Activated gamma-delta T cell treated with anti-CD3 and anti-CD28 coated beads, Interleukin-2, amount 50 U/mL, for 16 hours (primary cell): ENCODE measurements around the gene NCR3LG1.

Source experiments
- DNase-seq: peaks from one replicate; pipeline ENCODE4 v3.0.0-alpha.2; 2020; ENCODE audit warnings: low read depth

The NCR3LG1 gene

DNA sequence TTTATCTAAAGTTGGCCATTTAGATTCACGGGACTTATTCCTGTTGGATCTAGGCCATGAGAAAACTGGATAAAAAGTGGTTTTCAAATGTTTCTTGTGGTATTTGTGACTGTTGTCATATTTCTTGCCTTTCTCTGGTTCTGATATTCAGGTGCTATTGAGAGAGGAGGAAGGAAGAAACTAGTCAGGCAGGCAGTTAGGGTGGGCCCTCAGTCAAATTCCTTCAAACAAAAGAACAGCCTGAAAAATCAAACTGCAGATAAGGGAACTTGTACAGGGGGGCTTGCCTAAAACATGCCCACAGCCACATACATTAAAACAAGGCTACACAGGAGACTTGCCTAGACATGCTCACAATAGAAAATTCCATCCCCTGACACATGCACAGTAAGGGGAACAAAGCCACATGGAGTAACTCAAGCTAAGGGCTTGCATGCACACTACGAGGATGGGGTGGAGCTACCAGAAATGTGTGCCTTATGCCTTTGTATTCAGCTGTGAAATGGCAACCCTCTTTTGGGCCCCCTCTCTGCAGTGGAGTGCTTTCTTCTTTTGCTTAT lies 18.2 kb downstream of the NCR3LG1 start:
- DNase-seq: no peak

DNA sequence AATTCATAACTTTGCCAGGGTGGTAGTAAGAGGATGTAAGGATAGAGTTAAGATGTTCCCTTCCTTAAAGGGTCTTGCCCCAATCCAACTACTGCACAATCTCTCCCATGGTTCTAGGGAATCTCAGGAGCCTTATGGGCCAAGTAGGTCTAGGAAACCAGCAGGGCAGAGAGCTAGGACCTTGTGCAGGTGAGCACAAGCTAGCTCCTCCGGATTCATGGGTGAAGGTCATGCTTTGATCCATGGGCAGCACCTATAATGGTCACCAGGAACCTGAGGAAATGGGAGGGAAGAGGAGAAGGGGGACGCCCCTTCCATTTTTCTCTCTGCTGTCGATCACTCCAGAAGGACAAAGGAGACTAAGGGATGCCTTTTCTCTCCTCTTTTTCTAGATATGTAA lies 20.0 kb downstream of the NCR3LG1 start:
- no peak for DNase-seq

- no peak for DNase-seq
These were observed 23.9 kb downstream of the NCR3LG1 start for GRCh38 chr11:17375547-17375946.

GRCh38 chr11:17376493-17376892 lies 24.9 kb downstream of the NCR3LG1 start:
- no peak for DNase-seq

GRCh38 chr11:17378655-17379054 lies 27.1 kb downstream of the NCR3LG1 start:
- no peak for DNase-seq

DNA sequence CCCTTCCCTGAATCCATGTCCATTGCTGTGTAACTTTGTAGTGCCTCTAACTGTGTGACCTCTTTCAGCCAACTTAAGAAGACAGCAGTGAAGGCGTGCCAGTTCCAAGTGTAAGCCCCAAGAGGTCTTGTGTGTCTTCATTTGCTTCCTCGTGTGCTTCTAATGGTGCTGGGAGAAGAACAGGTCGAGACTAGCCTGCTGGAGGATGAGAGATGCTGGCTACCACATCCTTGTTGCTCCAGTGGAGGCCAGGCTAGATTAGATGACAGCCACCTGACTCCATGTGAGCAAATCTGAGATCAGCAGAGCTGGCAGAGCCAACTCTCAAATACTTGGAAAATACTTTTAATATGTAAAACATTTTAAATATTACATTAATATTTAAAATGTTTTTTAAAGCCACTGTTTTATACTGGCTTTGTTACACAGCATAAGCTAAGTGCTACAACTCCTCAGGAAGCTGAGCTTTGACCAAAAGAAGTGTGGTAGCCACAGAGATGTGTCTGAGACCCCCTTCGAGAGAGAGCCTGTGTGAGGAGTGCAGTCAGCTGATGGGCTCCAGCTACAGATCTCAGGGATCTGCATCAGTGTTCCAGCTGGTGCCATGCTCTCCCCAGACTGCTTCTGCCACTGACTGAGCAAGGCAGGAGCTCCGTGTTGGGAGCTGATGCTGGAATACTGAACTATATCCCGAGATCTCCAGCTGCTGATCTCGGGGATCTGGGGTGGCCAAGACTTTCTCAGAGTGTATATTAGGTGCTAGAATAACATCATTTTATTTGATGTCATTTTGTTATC lies 28.0 kb downstream of the NCR3LG1 start:
- DNase-seq: no peak

DNA sequence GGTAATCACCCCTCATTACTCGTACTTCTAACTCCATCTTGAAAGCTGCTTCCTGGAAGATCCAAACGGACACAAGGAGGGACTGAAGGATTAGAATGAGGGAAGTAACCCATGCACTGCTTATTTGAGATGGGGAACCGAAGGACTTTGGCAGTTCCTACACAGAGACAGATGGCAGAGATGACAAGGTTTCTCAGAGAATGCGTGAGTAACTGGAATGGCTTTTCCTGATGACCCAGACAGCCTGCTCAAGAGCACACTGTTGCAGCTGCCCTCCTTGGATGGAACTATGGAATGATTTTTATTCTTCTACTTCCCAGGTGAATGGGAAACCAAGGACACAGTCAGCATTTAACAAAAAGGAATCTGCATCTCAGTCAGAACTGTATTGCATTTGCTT lies 29.6 kb downstream of the NCR3LG1 start:
- no peak for DNase-seq

DNA sequence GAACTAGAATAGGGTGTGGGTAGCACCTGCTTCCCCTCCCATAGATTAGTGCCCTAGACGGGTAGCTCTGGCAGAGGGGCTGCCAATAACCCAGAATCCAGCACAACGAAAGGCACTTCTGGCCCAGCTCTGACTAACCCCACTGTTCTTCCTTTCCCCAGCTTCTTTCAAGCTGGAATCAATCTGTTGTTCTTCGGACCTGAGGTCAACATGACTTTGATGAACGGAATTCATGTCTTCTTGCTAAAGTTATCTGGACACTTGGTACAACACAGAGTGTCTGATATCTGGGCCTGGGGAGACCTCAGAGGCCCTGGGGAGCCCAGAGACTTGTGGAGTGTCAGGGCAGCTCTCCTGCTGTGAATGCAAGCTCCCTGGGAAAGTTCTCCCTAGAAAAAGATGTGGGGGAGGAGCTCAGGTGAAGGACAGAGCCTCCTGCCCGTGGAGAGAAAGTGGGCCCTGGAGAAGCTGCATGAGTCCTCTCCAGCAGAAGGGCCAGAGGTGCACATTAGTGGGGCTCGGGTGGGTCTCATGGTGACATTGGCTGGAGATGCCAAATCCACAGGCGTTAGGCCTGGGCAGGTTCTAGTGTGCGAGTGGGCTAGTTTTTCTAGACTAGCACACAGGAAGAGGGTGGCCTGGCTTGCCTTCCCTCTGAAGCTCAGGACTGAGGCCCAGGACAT lies 30.6 kb downstream of the NCR3LG1 start:
- no peak for DNase-seq

- no peak for DNase-seq
These were observed 31.9 kb downstream of the NCR3LG1 start for GRCh38 chr11:17383461-17383860.

DNA sequence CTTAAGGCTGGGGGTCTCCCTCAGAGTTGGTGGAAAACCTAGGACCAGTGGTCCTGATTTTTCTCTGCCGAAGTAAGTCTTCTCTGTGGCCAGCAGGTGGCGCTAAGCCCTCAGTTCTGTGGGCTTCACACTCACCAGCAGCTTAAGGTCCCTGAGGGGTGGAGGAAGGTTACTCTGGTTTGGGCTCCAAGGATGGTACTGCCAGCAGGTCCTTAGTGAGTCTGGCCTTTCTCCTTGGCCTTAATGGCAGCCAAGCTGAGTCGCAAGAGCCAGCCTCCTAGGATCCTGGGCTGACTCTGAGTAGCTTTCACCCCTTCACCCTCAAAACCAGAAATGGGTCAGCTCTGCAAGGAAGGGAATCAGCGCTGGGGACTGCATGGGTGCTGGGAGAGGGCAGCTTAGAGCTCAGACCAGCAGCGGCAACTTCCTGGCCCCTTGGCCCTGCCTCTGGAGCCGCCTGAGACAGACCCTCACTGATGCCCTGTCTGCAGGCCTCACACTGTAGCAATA lies 32.5 kb downstream of the NCR3LG1 start:
- DNase-seq: peak; percentile 62

DNA sequence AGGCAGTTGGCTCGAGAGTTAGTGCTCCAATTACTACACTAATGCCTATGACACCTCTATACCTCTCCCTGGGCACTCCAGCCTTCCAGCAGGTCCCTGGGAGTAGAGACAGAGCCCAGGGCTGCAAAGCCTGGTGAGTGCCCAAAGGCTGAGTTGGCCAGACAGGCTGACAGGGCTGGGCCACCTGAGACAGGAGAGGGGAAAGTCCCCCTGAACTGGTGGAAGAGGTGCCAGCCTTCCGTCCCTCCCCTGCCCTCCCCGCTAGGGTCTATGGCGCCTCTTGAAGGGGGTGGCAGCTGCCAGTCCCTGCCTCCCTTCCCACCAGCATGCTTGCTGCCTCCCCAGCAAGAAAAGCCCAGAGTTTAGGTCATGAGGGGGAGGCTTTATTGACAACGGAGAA lies 33.9 kb downstream of the NCR3LG1 start:
- no peak for DNase-seq

DNA sequence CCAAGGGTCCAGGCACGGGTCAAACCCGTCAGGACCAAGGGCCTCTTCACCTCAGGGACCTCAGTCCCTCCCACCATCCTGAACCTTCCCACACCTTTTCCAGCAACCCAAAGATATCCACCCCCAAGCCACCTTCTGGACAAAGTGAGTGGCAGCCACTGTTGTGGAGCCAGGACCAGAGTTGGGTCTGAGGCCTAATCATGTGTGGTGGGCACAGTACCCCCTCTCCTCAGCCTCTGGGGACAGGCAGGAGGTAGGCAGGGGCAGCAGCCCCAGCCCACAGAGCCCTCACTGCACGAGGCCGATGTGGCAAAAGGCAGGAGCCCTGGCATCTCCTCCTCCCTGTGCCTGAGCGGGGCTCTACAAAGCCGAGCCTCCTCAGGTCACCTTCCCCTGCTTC lies 34.3 kb downstream of the NCR3LG1 start:
- DNase-seq: no peak

DNA sequence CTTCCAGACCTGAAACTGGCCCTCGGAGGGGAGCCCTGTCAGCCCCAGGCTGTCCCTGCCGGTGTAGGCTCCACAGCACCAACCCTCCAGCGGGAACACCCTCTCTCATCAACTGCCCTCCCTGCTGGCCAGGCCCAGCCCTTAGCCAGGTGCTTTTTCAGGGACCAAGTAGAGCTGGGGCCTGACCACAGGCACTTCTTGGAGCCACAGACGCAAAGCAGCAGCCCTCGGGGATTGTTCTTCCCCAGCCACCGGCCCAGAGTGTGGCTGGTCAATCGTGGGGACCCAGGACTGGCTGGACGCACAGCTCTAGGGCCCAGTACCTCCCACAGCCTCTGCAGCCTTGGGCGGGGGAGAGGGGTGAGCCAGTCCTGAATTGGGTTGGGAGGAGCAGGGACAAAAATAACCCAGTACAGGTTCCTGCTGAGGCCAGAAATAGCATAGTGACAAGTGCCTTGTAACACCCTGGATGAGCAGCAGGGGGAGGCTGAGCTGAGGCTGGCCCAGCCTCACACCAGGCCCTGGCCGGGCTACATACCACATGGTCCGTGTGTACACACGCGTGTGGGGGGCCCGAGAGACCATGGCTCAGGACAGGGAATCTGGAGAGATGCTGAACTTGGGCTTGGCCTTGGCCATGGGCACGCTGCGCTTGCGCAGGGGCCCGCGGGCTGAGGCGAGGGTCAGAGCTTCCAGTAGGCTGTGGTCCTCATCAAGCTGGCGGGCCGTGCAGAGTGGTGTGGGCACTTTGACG lies 34.9 kb downstream of the NCR3LG1 start:
- DNase-seq: no peak

GRCh38 chr11:17387254-17387653 lies 35.7 kb downstream of the NCR3LG1 start:
- no peak for DNase-seq

DNA sequence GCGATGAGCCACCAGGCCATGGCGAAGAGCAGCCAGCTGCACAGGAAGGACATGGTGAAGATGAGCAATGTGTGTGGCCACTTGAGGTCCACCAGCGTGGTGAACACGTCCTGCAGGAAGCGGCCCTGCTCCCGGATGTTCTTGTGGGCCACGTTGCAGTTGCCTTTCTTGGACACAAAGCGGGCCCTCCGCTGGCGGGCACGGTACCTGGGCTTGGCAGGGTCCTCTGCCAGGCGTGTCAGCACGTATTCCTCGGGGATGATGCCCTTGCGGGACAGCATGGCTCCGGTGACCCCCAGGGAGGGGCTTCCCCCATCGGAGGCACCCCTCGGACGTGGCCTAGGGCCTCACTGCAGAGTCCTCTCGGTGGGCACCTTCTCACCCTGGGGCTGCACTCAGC lies 36.2 kb downstream of the NCR3LG1 start:
- no peak for DNase-seq

GRCh38 chr11:17388609-17389210 lies 37.1 kb downstream of the NCR3LG1 start, which contains the start of gene KCNJ11:
Gene KCNJ11 (minus strand): TSS chr11:17388659. CDS start chr11:17388091, 568 bp downstream.
- no peak for DNase-seq

DNA sequence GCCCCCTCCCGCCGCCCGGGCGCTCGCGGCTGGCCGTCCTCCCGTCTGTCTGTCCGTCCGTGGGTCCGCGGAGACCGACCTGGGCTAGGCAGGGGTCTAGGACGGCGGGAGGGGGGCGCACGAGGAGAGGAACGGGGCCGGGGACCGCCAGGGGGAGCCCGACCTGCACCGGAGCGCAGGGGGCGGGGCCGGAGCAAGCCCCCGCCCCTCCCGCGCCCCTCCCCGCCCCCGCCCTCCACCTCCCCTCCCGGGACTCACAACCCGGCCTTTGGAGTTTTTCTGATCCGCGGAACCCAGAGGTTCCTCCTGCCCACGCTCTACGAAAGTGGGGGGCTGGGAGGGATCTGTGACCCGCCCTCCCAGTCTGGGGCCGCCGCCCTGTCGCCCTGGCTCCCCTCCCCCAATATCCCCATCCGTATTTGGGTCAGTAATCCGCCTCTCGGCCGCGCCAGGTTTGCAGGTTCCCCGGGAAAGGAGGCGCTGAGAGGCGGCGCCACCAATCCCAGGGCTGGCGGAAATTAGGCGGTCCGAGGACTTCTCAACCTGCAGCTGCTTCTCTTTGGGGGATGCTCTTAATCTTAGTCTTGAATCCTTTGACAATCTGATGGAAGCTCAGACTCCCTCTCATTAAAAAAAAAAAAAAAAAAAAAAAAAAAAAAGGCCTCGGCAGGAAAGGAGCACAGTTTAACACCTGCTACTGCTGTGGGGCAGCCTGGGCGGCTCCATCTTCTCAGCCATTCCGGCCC lies 37.8 kb downstream of the NCR3LG1 start:
- peak; percentile 76 for DNase-seq

- no peak for DNase-seq
These were observed 38.5 kb downstream of the NCR3LG1 start for GRCh38 chr11:17389957-17390649.

GRCh38 chr11:17391493-17392355 lies 40.1 kb downstream of the NCR3LG1 start:
- no peak for DNase-seq

DNA sequence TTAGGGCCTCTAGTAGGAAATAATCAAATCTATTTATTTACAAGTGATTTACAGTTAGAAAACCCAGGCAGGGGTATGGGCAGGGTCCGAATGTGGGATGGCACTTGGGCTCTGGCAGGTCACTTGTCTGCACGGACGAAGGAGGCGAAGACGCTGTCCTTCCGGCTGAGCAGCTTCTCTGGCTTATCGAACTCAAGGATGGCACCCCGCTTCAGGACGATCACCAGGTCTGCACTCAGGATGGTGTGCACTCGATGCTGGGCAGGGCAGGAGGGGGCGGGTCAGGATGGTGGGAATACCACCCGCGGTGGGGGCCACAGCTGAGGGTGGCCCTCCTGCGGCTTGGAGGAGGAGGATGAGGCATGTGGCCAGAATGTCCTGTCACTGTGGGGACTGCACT lies 41.3 kb downstream of the NCR3LG1 start:
- no peak for DNase-seq
